ENCODE measurements around the gene NRXN3.
A peak's percentile ranks its signal among the peaks of the same experiment; 100 is the strongest.

The NRXN3 gene

GRCh38 chr14:79511146-79511545 is 1341.0 kb downstream of the NRXN3 start:
- H3K4me1 Mint-ChIP-seq: peaks cover 19% of the 10 kb centered on the region
- TF ChIP-seq CTCF (IDR thresholded peaks at IDR 0.05; ENCODE audit: unreplicated experiment in 3 of 3): no peak
- no peak overlapping the region for H3K4me3 Mint-ChIP-seq
- H3K9me3 Mint-ChIP-seq: no peaks in the 10 kb centered on the region
- no peaks in the 10 kb centered on the region for H3K27me3 Mint-ChIP-seq (ENCODE audit: low read depth)
- no peaks in the 10 kb centered on the region for H3K36me3 Mint-ChIP-seq (ENCODE audit: low read depth)
- peak overlapping the region in 2 of 3 experiments; percentile 4 to 50 for H3K27ac Mint-ChIP-seq

- TF ChIP-seq CTCF (IDR thresholded peaks at IDR 0.05; ENCODE audit: unreplicated experiment in 3 of 3): no peak
- Mint-ChIP-seq H3K4me3 (no peak overlapping the region), H3K27ac (peak overlapping the region in 1 of 3 experiments; percentile 22), H3K4me1 (peaks cover 19% of the 10 kb centered on the region), H3K9me3 (no peaks in the 10 kb centered on the region), H3K36me3 (ENCODE audit: low read depth) (no peaks in the 10 kb centered on the region), H3K27me3 (ENCODE audit: low read depth) (no peaks in the 10 kb centered on the region)
Measured at GRCh38 chr14:79513446-79513845, 1343.3 kb downstream of the NRXN3 start.

- H3K4me1 Mint-ChIP-seq: peaks cover 19% of the 10 kb centered on the region
- H3K27ac Mint-ChIP-seq: peak overlapping the region in 1 of 3 experiments; percentile 88
- no peaks in the 10 kb centered on the region for H3K36me3 Mint-ChIP-seq (ENCODE audit: low read depth)
- TF ChIP-seq CTCF (IDR thresholded peaks at IDR 0.05; ENCODE audit: unreplicated experiment in 3 of 3): no peak
- H3K27me3 Mint-ChIP-seq (ENCODE audit: low read depth): no peaks in the 10 kb centered on the region
- no peak overlapping the region for H3K4me3 Mint-ChIP-seq
- no peaks in the 10 kb centered on the region for H3K9me3 Mint-ChIP-seq
Measured at GRCh38 chr14:79514700-79515099, 1344.5 kb downstream of the NRXN3 start.

- H3K27ac Mint-ChIP-seq: peak overlapping the region in 1 of 3 experiments; percentile 88
- no peaks in the 10 kb centered on the region for H3K36me3 Mint-ChIP-seq (ENCODE audit: low read depth)
- no peaks in the 10 kb centered on the region for H3K9me3 Mint-ChIP-seq
- H3K4me1 Mint-ChIP-seq: peaks cover 16% of the 10 kb centered on the region
- no peak for TF ChIP-seq CTCF (IDR thresholded peaks at IDR 0.05; ENCODE audit: unreplicated experiment in 3 of 3)
- H3K4me3 Mint-ChIP-seq: no peak overlapping the region
- no peaks in the 10 kb centered on the region for H3K27me3 Mint-ChIP-seq (ENCODE audit: low read depth)
Measured at GRCh38 chr14:79515158-79515557, 1345.0 kb downstream of the NRXN3 start.

- no peak for TF ChIP-seq CTCF (IDR thresholded peaks at IDR 0.05; ENCODE audit: unreplicated experiment in 3 of 3)
- Mint-ChIP-seq H3K9me3 (peaks cover 2% of the 10 kb centered on the region), H3K4me1 (peaks cover 10% of the 10 kb centered on the region), H3K27me3 (ENCODE audit: low read depth) (no peaks in the 10 kb centered on the region), H3K36me3 (ENCODE audit: low read depth) (no peaks in the 10 kb centered on the region), H3K4me3 (no peak overlapping the region), H3K27ac (peak overlapping the region in 2 of 3 experiments; percentile 5 to 88)
Measured at GRCh38 chr14:79516009-79516408, 1345.8 kb downstream of the NRXN3 start.

- H3K27me3 Mint-ChIP-seq (ENCODE audit: low read depth): no peaks in the 10 kb centered on the region
- H3K27ac Mint-ChIP-seq: peak overlapping the region in 1 of 3 experiments; percentile 25
- peaks cover 10% of the 10 kb centered on the region for H3K36me3 Mint-ChIP-seq (ENCODE audit: low read depth)
- H3K4me1 Mint-ChIP-seq: peaks cover 5% of the 10 kb centered on the region
- no peak for TF ChIP-seq CTCF (IDR thresholded peaks at IDR 0.05; ENCODE audit: unreplicated experiment in 3 of 3)
- peaks cover 9% of the 10 kb centered on the region for H3K9me3 Mint-ChIP-seq
- H3K4me3 Mint-ChIP-seq: no peak overlapping the region
Measured at GRCh38 chr14:79525416-79525815, 1355.2 kb downstream of the NRXN3 start.
